ENCODE results near the gene KCNK18. TPM values are rescaled to one million over a fixed set of nuclear protein-coding genes. Genes with fewer than 3 reads are reported as not detected.

The KCNK18 gene
- not detected for polyA plus RNA-seq (ENCODE audit: insufficient read length)
- long read RNA-seq, donor 1 = 0 reads
- long read RNA-seq, donor 2 = 0 reads
- long read RNA-seq, donor 3 = 0 reads
- long read RNA-seq, donor 4 = 0 reads
- long read RNA-seq, donor 5 = 0 reads
- long read RNA-seq, donor 6 = 0 reads
- long read RNA-seq, donor 7 = 0 reads
- long read RNA-seq, donor 8 = 0 reads

GRCh38 chr10:117197189-117197588 is at the start of gene KCNK18:
Gene KCNK18 (plus strand): TSS chr10:117197489. CDS start chr10:117197489, 0 bp downstream.
- DNase-seq = no peak

- DNase-seq = no peak
Measured at GRCh38 chr10:117148284-117148683, 49.0 kb upstream of the KCNK18 start.

DNA sequence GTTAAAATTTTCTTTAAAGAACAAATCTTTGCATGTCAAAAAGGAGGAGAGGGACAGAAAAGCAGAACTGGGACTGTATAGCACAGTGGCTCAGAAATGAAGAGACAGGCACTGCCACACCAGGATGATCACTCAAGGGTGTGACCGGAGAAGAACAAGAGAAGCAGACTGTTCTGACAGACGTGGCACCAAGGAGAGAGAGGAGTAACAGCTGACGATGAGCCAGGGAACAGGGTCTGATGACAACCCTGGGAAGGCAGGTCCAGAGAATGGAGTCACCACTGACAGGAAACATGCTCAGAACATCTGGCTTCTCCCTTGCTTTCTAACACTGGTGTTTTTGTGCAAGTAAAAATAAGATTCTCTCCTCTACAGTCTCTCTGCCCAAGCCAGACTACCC is 44.6 kb upstream of the KCNK18 start:
- DNase-seq = no peak

GRCh38 chr10:117158297-117158696 is 39.0 kb upstream of the KCNK18 start:
- DNase-seq = no peak

GRCh38 chr10:117159390-117159789 is 37.9 kb upstream of the KCNK18 start:
- DNase-seq = no peak

DNA sequence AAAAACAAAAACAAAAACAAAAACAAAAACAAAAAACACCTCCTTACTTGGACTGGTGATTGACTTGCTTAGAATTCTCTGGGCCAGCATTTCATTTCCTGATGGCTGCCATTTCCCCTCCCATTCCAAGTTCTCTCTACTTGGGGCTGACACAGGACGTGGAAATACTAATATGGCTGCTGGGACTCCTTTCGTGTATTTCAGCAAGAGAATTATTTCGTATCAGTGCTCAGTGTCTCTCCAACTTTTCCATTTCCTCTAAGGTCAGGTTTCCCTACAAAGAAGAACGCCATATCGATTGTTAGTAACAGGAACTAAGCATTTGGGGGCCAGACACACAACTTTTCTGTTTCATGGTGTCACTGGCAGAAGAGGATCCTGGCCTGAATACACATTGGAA is 36.7 kb upstream of the KCNK18 start:
- no peak for DNase-seq

- DNase-seq = no peak
Measured at GRCh38 chr10:117161386-117162033, 35.8 kb upstream of the KCNK18 start.

GRCh38 chr10:117162093-117163060 is 34.9 kb upstream of the KCNK18 start:
- DNase-seq = no peak

GRCh38 chr10:117163061-117163953 is 34.0 kb upstream of the KCNK18 start:
- no peak for DNase-seq

- DNase-seq = no peak
Measured at GRCh38 chr10:117163954-117164548, 33.2 kb upstream of the KCNK18 start.

DNA sequence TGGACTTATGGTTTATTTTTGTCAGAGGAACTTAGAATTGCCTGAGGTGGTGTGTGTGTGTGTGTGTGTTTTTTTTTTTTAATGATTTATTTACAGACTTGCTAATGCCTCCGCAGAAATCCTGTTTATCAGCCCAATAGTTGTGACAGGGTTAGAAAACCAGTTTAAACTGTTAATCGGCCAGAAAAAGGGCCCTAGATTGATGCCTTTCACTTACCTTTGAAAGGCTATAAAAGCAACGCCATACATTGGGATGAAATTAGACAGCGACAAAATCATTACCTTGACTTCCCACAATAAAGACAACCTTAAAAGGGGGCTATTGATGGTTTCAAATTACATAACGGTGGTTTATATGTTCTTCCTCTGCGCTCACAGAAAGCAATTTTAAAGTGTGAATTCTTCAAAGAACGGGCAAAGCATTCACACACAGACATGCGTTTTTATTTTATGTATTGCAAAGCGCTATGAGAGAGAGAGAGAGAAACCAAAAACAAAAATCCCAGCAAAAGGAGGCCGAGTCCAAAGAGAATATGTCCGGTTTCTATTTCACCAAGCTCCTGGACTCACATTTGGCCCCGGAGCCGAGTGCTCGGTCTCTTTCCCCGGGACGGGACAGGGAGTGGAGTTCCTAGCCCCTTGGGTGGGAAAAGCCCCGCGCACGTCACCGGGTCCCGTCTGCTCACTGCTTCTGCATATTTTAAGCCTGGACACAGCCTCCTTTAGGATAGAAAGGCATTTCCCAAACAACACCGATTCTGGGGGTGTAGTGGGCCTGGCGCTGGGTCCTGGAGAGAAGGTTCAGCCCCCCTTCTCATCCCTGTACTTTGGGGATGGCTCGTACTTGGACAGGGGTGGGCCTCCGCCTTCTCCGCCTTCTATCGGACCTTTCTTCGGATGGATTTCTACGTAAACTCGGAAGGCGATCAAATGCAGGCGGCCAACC is 32.4 kb upstream of the KCNK18 start:
- DNase-seq = no peak

- no peak for DNase-seq
Measured at GRCh38 chr10:117165538-117166417, 31.5 kb upstream of the KCNK18 start.

DNA sequence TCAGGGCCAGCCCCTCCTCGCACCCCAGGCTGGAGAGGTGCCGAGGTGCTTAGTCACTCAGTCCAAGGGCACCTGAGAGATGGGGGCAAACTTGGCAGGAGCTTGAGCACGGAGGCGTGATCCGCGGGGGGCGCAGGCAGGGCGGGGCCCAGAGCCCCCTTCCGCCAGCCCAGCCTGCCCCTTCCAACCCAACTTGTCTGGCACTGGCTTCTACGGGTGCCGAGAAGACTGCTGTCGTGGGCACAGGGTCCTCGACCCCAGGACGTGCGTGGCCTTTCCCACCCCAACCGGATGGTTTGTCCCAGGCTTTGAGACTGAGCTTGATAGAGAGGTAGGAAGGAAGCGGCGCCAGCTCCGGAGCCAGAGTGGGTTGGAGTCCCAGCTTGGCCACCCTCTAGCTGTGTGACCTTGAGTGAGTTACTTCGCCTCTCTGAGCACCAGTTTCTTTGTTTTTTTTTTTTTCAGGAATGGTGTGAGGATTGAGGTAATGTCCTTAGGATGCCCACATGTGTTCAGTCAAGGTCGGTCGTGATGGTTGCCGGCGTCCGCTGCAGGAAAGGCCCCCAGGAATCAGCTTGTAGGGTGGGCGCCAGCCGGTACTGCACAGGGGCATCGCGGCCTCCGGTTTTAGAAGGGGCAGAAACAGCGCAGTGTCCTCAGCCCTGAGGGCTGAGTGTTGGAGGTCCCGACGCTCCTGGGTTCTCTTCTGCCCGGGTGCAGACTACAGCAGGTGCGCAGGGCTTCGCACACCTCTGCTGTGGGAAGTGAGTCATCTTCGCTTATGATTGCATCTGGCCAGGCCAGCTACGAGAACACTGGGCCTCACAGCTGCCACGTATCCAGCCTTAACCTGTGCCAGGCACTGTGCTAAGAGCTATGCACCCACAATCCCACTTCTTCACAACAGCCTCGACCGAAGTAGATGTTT is 30.6 kb upstream of the KCNK18 start:
- DNase-seq = no peak

DNA sequence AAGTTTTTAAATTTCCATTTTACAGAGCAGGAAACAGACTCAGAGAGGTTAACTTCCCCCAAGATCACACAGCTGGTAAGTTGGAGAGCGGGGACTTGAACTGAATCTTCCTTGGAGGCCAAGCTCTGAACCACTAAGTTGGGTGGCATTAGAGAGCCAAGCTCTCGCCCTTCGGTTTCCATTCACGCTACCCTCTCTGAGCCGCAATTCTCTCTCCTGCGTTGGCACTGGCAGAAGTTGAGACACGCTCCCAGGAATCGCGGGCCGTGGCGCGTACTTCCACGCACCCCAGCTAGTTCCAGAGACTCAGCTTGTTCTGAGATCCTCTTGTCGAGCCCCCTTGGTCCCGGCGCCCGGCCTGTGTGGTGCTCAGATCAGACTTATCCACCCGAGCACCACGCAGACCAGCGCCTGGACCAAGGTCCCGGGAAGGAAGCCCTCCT is 29.9 kb upstream of the KCNK18 start:
- no peak for DNase-seq

GRCh38 chr10:117167789-117168674 is 29.3 kb upstream of the KCNK18 start:
- DNase-seq = no peak

DNA sequence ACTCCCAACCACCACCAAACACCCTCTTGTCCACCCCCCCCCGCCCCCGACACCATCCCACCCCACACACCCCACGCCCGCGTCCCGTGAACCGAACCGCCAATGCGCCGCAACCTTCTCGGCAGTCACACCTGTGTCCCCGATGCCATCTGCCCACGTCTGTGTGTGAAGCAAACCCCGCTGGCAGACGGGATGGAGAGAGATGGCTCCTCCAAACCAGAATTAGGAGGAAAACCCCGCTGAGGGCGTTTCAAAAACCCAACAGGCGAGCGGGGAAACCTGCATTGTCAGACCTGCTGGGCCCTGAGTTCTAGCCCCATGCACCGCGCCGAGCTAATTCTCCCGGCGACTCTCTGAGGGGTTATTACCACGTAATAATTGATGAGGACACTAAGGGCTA is 28.6 kb upstream of the KCNK18 start:
- no peak for DNase-seq

DNA sequence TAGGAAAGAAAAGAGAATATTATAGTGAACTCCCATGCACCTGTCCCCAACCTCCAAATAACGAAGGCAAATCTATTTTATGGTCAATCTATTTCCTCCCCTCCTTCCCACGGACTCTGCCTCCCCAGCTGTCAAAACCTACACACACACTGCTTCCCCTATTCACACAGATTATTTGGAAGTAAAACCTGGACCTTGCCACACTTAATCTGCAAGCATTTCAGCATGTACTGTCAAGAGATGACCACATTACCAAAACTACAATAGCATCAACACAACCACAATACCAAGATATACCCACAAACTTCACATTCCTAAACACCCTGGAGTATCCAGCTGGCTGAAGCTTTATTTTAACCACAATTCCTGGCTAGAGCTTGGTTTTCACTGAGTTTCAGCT is 27.8 kb upstream of the KCNK18 start:
- DNase-seq = no peak
